Activated CD8-positive, alpha-beta memory T cell treated with anti-CD3 and anti-CD28 coated beads for 36 hours (primary cell): Measurements from ENCODE around the gene PTPN12. TPM values are rescaled to one million over a fixed set of nuclear protein-coding genes. Genes with fewer than 3 reads are reported as not detected.

ENCODE experiments used
- total RNA-seq, 2 experiments: library from RNA; stranded (reverse); gene quantifications; one replicate each; pipeline ENCODE4 v1.2.3, GENCODE V29; 2021

The PTPN12 gene
- total RNA-seq, 2 experiments from 2014 or later: 11.7 to 11.8 TPM

Other genes starting within 250 kb of the PTPN12 start
- 1 to 10 TPM in 1 of 2 experiments, under 1 TPM in 1; 0.78 to 1.6 TPM for gene GSAP, start 120.9 kb upstream of the PTPN12 start, total RNA-seq
- gene RSBN1L, start 159.2 kb downstream of the PTPN12 start, total RNA-seq: 10 to 100 TPM; 21.3 to 22.9 TPM